GM21367 (cell line): ENCODE data around the gene SLC37A1.
"Not testable (repeated sequence)": the region's sequence is repeated elsewhere in the genome, so short reads cannot be mapped to it uniquely, and the experiment has no call there.

ENCODE experiments used
- ATAC-seq: cut with Tn5 transposase; IDR thresholded peaks from one replicate; pipeline ENCODE4 v1.9.1; 2021; ENCODE audit not compliant: unreplicated experiment

The SLC37A1 gene

DNA sequence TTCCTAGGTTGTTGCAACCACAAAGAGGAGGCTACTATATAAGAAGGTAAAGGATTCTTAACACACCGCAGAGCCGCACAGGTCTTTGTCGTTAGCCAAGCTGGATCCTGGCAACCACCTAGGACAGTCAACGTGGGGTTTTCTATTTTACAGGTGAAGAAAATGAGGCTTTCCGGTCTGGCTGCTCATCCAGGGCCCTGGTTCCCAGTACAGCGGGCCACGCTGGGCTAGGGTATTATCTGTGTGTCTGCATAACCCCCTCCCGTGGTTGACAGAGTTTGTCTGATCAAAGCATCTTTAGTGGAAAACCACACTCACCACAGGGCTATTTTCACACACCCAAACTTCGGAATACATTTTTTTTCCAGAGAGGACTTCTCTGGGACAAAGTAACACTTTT is 100.7 kb downstream of the SLC37A1 start:
- no peak for ATAC-seq

DNA sequence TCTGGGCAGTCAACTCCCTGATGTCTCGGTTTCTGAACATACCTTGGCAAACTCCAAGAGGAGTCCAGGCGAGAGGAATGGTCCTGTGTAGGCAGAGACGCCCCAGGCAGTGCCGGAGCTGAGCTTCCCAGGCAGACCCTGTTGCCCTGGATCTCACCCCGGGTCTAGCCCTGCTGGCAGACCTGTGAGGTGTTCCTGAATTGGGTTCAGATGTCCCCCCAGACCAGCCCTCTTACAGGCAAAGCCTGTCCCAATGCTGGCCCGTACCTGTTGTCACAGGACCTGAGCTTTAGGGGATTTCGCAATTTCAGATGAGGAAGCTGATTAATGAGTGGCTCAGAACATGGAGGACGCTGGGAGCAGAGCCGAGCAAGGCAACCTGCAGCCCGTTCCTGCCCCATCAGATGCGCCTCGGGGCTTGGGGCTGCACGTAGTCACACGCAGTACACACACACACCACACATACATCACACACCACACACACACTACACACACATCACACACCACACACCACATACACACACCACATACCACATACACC is 101.2 kb downstream of the SLC37A1 start:
- ATAC-seq, result no peak

DNA sequence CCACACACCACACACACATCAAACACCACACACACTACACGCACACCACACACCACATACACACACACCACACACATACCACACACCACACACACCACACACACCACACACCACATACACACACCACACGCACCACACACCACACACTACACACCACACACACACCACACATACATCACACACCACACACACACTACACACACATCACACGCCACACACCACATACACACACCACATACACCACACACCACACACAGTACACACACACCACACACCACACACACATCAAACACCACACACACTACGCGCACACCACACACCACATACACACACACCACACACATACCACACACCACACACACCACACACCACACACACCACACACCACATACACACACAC is 101.7 kb downstream of the SLC37A1 start:
- not testable (repeated sequence) for ATAC-seq

DNA sequence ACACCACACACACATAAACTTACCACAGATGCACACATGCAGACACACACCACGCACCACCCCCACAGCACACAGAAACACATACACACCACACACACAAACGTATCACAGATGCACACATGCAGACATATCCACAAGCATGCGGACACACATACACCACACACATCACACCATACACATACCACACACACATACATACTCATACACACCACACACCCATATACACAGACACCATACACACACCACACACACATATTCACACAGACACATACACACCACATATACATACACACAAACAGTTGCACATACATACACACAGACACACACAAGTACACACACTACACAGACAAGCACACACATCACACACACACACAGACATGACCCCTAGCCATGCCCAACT is 102.3 kb downstream of the SLC37A1 start:
- no peak for ATAC-seq

DNA sequence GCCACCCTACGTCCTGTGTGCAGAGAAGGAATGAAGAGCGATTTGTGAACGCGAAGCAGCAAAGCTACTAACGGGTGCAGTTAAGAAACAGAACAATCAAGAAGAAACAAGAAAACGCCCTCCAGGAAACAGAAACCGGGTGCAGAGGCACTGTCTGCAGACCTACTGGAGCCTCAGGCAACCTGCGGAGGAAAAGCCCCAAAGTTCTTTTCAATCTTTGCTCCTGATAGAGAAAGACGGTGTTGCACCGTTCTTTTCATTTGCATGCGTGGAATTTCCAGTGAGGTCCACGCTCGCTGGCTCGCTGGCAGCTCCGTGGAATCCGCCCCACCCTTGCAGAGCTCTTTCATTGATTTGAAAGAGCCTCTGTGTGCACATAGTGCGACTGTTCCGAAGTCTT is 102.8 kb downstream of the SLC37A1 start:
- no peak for ATAC-seq

DNA sequence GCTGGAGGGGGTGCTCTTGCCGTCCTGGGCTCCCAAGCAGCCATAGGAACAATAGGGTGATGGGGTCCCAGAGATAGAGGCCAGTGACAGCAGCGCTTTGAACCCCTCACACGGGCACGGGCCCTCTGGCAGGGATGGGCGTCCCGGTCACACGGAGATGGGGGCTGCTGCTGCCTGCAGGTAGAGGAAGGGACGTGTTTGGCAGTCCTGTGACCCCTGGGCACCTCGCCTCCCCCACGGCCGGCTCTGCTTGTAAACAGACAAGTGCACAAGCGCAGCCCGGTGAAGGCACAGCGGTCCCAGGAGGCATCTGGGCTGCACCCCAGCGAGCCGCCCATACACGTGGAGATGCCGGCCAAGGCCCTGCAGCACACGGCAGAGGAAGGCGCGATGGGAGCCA is 103.3 kb downstream of the SLC37A1 start:
- ATAC-seq, result no peak

DNA sequence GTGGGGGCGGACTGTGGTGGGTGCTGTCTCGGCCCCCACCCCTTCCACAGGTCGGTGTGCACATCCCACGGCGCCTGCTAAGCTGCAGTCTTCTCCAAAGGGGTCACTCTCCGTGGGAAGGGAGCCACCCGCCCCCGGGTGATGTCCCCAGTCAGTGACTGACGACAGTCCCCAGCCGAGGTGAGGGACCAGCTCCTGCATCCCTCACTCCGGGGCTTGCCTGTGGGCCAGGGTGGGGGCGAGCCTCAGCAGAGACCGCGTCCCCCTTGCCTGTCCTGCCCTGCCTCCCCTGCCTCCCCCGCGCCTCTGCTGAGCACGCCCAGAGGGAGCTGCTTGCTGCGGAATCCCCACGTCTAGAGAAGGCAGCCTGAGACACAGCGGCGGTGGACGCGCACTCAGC is 103.8 kb downstream of the SLC37A1 start:
- no peak for ATAC-seq

DNA sequence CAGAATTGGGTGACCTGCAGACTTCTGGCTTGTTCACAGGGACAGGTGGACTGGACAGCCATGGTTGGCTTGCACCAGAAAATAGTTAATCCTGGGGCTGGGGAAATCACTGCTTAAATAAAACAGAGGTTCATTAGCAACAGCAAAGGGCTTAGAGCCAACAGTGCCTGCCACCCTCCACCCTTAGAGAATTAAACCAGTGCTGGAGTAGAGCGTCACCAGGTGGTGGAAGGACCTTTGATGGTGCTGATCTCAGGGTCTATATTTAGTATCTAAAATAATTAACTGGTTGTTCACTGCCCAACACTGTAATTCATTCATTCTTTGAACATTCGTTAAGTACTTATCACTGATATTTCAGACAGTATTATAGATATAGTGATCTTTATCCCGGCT is 105.1 kb downstream of the SLC37A1 start:
- ATAC-seq, result no peak

DNA sequence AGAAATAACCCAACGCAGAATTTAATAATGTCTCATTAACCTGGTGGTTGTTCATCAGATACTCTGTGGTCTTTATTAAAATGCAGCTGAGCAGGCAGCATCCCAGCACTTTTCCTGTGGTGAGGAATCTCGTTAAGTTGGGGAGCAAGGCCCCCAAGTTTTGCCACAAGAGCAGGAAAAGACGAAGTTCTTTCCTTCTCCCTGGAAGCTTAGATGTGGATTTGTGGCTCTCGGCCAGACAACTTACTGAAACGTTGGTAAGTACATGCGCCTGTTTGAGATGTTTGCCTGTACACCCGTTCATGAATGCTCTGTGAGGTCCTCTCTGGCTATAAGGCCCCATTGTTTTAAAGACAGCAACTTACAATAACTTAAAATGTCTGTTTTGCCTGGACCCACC is 105.5 kb downstream of the SLC37A1 start:
- ATAC-seq, result no peak

DNA sequence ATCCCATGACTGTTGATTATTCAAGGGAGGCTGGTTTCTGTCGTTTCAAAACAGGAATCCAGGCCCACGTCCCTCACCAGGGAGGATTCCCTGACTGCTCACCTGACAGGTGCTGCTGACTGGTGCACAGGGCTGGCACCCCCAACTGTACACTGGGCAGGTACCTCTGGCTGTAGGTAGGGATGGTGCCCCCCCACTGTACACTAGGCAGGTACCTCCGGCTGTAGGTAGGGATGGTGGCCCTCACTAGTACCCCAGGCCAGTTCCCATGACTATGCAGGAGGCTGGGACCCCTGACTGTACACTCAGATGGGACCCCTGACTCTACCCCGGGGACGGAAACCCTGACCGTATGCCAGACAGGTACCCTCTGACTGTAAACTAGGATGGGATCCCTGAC is 106.2 kb downstream of the SLC37A1 start:
- ATAC-seq, result no peak

DNA sequence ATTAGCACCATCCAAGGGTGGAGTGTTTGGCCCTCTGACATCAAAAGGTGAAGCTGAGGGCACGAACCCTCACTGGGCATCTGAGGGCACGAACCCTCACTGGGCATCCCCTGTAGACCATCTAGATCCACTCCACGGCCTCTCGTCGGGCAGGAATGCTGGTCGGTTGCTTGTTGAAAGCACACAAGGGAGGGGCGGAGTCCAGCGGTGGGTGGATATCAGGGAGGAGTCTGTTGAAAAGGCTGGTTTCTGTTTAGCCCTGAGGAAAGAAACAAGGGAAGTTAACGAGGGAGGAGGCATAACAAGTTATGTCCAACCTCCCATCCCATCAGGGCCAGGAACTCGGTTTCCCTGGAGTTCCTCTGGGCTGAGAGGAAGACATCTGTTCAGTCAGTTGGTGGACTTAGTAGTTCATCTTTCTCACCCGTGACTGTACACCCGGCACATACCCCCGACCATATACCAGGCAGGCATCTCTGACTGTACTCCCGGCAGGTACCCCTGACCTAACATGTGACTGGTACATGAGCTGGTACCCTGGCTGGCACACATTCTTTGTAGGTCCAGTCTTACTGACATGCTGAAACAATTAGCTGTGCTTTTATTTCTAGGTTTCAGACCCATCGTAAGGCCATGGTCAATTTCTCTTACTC is 107.6 kb downstream of the SLC37A1 start:
- ATAC-seq, result no peak

DNA sequence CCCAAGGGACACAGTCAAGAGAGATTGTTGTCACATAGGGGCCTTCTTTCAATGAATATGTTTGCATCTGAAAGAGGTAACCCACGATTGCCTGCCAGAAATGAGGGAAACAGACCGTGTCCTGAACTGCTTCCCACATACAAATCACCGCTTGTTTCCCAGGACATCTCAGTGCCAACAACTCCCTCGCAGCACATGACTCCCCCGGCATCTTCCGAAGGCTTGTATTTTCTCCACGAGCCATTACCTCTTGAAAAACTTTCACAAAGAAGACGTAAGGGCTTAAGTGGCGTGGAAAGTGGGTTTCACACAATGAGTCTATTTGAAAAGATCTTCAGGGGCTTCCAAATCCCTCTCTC is 108.1 kb downstream of the SLC37A1 start:
- no peak for ATAC-seq

DNA sequence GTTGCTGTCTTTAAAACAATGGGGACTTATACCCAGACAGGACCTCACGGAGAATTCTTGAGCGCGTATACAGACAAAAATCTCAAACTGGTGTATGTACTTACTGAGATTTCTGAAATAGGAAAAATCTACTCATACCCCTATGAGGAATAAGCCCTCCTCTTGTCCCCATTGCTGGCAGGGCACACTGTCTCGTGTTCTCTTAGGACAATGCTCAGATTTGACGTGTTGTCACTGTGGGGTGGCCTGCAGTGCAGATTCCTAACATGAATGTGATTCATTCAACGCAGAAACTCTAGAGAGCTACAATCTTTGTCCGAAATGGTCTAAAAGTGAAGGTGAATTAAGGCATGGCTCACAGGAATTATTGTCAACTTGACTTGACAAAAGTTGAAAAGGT is 108.6 kb downstream of the SLC37A1 start:
- ATAC-seq, result no peak

DNA sequence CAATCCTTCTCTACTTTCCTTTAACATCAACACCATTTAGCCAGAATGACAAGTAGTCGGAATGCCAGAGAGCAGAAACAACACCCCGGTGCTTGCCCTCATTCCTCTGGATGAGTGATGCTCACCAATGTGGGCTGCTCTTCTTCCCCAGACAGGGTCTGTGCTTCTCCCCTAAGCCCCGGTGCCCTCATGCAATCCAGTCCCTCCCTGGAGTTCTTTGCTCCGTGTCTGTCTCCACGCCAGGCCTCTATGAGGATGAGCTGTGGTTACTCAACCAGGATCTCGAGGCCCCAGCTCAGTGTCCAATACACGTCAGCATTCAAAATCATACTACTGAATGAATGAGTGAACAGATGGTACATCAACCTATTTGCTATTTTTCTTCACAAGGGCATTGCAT is 110.0 kb downstream of the SLC37A1 start:
- ATAC-seq, result no peak

DNA sequence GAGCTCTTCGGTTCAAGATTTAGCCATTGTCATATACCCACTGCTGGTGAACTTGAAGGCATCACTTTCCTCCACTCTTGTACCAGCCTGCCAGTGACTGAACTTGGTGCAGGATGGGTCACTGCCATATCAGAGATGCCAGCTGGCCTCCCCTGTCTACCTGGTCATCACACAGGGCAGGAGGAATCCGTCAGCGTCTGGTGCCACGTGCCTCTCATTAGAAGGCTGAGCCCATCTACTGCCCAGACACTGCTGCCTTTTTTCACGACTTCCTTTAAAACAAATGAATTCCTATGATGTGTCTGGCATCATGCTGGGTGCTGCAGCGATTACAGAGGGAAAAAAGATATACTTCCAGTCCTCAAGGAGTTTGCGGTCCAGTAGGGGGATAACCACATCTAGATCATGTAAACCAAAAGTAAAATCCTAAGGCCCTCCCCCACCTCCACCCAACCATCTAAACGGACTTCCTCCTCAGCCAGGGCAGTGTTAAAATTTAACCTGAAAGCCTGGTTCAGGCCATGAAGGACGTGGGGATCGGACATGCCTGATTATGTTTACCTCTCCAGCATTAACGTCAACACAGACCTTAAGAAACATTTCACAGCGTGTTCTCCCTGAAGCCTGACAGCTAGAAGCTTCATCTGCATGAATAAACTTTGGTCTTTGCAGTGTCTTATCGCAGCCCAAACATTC is 110.6 kb downstream of the SLC37A1 start:
- ATAC-seq, result no peak

DNA sequence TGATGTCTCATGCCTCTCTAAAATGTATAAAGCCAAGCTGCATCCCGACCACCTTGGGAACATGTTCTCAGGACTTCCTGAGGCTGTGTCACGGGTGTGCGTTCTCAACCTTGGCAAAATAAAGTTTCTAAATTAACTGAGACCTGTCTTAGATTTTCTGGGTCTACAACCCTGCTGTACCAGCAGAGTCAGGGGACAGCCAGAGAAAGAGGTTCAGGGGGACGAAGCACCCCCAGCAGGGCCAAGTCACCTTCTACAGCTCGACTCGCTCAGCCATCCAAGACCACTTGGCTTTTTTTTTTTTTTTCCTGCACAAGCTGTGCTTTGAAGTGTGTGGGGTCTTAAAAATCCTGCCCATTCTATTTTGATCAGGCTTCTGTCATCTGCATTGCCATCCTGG is 111.3 kb downstream of the SLC37A1 start:
- no peak for ATAC-seq

DNA sequence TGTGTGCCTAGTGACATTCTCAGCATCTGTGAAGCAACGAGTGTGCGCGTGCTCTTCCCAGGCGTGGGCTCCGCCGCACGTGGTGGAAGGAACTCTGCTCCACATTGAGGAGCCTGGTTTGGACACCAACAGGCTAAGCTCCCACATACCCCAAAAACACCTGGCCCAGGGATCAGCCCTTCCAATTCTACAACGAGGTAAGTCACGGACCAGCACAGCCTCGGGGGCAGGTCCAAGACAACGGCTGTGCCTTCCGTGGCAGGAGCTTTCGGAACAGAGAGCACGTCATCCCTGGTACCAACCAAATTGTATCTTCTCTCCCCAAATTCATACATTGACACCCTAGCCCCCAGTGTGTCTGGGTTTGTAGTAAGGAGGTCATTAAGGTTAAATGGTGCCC is 112.5 kb downstream of the SLC37A1 start:
- ATAC-seq, result no peak

DNA sequence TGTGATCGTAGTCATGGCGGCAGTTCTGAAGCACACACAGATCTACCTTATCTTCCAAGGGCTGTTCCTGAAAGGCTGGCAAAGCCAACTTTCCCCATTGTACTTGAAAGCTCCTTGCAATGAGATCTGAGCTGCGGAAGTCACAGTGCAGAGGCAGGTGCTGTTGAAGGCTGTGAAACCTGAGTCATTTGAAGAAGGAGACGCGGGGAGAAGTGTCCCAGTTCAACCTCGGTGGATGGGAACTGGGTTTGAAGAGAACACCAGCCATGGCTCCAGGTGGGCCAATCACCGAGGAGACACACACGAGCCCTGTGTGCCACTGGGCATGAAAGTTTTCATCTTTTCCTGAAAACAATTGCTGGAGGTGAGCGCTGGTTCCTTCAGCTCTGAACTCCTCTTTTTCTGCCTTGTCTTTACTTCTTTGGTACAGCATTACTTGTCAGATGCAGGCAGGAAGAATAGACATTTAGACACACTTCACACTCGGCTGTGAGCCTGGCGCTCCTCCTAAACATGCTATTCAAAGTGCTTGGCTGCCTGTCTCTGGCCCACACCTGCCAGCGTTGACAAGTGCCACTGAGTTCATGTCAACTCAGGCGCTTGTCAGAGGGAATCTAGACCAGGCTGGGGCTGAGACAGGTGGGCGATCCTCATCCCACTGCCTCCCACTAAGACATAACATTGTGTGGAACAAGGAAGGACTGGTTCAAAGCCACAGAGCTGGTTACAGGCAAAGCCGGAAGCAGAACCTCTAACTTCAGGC is 114.1 kb downstream of the SLC37A1 start:
- ATAC-seq, result no peak

DNA sequence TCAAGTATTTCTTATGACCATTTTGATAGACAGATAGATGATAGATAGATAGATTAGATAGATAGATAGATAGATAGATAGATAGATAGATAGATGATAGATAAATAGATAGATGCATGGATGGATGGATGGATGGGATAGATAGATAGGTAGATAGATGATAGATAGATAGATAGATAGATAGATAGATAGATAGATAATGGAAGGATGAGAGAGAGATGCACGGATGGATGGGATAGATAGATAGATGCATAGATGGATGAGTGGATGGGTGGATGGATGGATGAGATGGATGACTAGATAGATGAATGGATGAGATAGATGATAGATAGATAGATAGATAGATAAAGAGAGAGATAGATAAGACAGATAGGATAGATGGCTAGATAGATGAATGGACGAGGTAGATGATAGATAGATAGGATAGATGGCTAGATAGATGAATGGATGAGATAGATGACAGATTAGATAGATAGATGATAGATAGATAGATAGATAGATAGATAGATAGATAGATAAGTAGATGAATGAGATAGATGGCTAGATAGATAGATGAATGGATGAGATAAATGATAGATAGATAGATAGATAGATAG is 114.9 kb downstream of the SLC37A1 start:
- not testable (repeated sequence) for ATAC-seq

DNA sequence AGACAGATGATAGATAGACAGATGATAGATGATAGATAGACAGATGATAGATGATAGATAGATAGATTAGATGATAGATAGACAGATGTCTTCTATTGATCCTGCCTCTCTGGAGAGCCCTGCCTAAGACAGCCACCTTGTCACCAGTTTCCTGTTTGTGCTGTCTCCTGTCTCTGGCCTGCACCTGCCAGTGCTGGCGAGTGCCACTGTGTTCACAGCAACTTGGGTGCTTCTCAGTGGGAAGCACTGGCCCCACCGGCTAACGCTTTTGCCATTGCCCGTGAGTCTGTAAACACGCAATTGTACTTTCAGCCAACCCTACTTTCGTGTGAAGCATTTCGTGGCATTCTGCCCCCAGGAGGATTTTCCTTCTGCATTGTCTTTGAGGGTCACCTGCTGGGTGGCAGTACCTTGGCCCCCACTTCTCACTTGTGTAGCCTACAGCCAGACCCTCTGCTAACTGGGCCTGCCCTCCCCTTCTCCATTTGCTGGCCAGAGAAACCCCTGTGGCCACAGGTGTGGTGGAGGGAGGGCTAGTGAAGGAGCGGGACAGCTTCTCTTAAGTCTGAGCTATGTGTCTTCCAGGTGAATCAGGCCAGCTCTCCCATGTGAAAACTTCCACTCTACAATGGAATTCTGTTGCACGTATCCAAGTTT is 116.4 kb downstream of the SLC37A1 start:
- ATAC-seq, result no peak

DNA sequence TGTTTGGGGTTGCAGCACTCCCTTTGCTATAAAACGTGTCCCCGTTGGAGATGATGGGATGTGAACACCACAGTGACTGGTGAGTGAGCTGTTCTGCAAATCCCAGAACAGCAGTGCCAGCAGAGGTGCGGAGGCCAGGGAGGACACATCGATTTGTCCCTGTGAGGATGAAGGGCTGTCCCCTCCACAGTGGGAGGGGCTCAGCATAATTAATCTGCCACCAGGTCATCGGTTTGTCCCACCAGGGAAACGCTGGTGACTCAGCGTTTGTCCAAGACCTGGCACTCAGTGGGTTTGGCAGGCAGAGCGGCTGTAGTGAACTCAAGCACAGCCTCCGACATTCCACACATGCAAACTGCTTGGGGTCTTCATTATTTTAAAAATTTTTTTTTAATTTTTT is 117.0 kb downstream of the SLC37A1 start:
- no peak for ATAC-seq
